ENCODE results near the gene CLPSL1. TPM values are rescaled to one million over a fixed set of nuclear protein-coding genes. Genes with fewer than 3 reads are reported as not detected.

CLPSL1 gene
- total and polyA plus RNA-seq, 2 donors (not counting 1 experiment from before 2014, with no cell fraction given), result not detected

- Histone ChIP-seq H3K27ac (ENCODE audit: insufficient read depth, low read length) (no peak overlapping the region), H4K20me1 (ENCODE audit: control insufficient read depth, extremely low read depth, insufficient read depth, low read length) (no peaks in the 10 kb centered on the region), H3K27me3 (ENCODE audit: control insufficient read depth, insufficient read depth, low read length) (no peaks in the 10 kb centered on the region), H3K9ac (ENCODE audit: insufficient read depth, low read length) (no peak overlapping the region), H3K36me3 (ENCODE audit: control insufficient read depth, insufficient read depth, low read length) (no peaks in the 10 kb centered on the region), H3K9me3 (ENCODE audit: control insufficient read depth, insufficient read depth, low read depth, low read length) (no peaks in the 10 kb centered on the region), H2AFZ (ENCODE audit: low read length) (no peak overlapping the region), H3K4me2 (ENCODE audit: extremely low read depth, insufficient read depth, low read length) (no peak overlapping the region), H3K4me3 (replicated peaks in 1 of 4; ENCODE audit: control extremely low read depth in 1 of 4, insufficient read depth in 1 of 4, low read depth in 3 of 4, low read length in 4 of 4) (no peak overlapping the region), H3K79me2 (ENCODE audit: control insufficient read depth, insufficient read depth, low read length) (no peaks in the 10 kb centered on the region), H3K4me1 (ENCODE audit: control insufficient read depth, extremely low read depth, insufficient read depth, low read length) (peaks cover 7% of the 10 kb centered on the region)
- peak; percentile 25 to 67 for DNase-seq (ENCODE audit: low read depth in 2 of 2)
- TF ChIP-seq EZH2 (IDR thresholded peaks at IDR 0.05; ENCODE audit: low read length, missing control alignments) (no peak), CTCF (conservative IDR thresholded peaks at IDR 0.05 in 1 of 2, IDR thresholded peaks at IDR 0.05 in 1 of 2; ENCODE audit: low read depth in 1 of 2, low read length in 2 of 2) (peak; percentile 92)
Measured at GRCh38 chr6:35736253-35736894, 44.4 kb upstream of the CLPSL1 start.

- no peaks in the 10 kb centered on the region for H4K20me1 ChIP-seq (ENCODE audit: control insufficient read depth, extremely low read depth, insufficient read depth, low read length)
- no peaks in the 10 kb centered on the region for H3K27me3 ChIP-seq (ENCODE audit: control insufficient read depth, insufficient read depth, low read length)
- no peak for DNase-seq (ENCODE audit: low read depth in 2 of 2)
- H3K4me3 ChIP-seq (replicated peaks in 1 of 4; ENCODE audit: control extremely low read depth in 1 of 4, insufficient read depth in 1 of 4, low read depth in 3 of 4, low read length in 4 of 4), result no peak within 1 kb of the TSS
- no peak within 1 kb of the TSS for H3K4me2 ChIP-seq (ENCODE audit: extremely low read depth, insufficient read depth, low read length)
- H3K9ac ChIP-seq (ENCODE audit: insufficient read depth, low read length), result no peak within 1 kb of the TSS
- H2AFZ ChIP-seq (ENCODE audit: low read length), result no peak within 1 kb of the TSS
- no peak within 1 kb of the TSS for H3K27ac ChIP-seq (ENCODE audit: insufficient read depth, low read length)
- H3K9me3 ChIP-seq (ENCODE audit: control insufficient read depth, insufficient read depth, low read depth, low read length), result no peaks in the 10 kb centered on the region
- no peaks in the 10 kb centered on the region for H3K79me2 ChIP-seq (ENCODE audit: control insufficient read depth, insufficient read depth, low read length)
- peaks cover 7% of the 10 kb centered on the region for H3K4me1 ChIP-seq (ENCODE audit: control insufficient read depth, extremely low read depth, insufficient read depth, low read length)
- TF ChIP-seq EZH2 (IDR thresholded peaks at IDR 0.05; ENCODE audit: low read length, missing control alignments) (no peak), CTCF (conservative IDR thresholded peaks at IDR 0.05 in 1 of 2, IDR thresholded peaks at IDR 0.05 in 1 of 2; ENCODE audit: low read depth in 1 of 2, low read length in 2 of 2) (no peak)
- H3K36me3 ChIP-seq (ENCODE audit: control insufficient read depth, insufficient read depth, low read length), result no peaks in the 10 kb centered on the region
Measured at GRCh38 chr6:35736982-35737412, 43.8 kb upstream of the CLPSL1 start, which contains the start of gene ARMC12. Gene ARMC12 (plus strand): TSS chr6:35737032. CDS start chr6:35737109, 77 bp downstream.

DNA sequence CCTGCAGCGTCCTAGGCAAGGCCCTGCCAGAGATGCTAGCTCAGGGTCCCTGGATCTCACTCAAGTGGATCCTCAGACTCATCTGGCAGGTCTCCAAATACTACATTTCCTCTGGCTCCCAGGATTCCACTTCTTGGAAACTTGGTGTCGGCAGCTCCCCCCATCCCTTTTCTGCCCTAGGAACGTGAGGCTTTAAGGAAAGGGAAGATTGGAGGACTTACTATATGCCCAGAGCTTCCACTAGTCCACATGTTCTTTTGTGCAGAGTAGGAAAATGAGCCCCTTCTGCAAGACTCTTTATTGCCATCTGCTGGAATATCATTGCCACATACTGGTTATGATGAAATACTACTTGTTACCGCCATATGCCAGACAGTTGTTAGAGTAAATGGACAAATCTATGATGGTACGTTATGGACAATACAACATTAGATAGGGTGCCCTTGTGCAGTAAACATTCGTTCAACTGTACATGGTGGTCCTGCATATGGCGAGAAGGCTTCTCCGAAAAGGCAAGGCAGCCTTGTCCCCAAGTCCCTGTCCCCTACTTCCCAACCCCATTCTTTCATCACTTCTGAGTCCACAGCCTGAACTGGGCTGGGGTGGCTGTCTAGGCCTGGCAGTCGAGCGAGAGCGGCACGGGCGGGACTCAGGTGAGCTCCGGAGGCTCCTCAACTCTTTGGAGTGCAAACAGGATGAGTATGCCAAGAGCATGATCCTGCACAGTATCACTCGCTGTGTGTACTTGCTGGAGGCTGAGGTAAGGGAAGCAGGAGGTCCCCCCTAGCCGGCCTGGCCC lies 43.2 kb upstream of the CLPSL1 start:
- Histone ChIP-seq H3K27me3 (ENCODE audit: control insufficient read depth, insufficient read depth, low read length) (no peaks in the 10 kb centered on the region), H3K4me3 (replicated peaks in 1 of 4; ENCODE audit: control extremely low read depth in 1 of 4, insufficient read depth in 1 of 4, low read depth in 3 of 4, low read length in 4 of 4) (no peak overlapping the region), H2AFZ (ENCODE audit: low read length) (no peak overlapping the region), H3K9me3 (ENCODE audit: control insufficient read depth, insufficient read depth, low read depth, low read length) (no peaks in the 10 kb centered on the region), H3K79me2 (ENCODE audit: control insufficient read depth, insufficient read depth, low read length) (no peaks in the 10 kb centered on the region), H3K4me1 (ENCODE audit: control insufficient read depth, extremely low read depth, insufficient read depth, low read length) (peaks cover 4% of the 10 kb centered on the region), H3K27ac (ENCODE audit: insufficient read depth, low read length) (no peak overlapping the region), H4K20me1 (ENCODE audit: control insufficient read depth, extremely low read depth, insufficient read depth, low read length) (no peaks in the 10 kb centered on the region), H3K4me2 (ENCODE audit: extremely low read depth, insufficient read depth, low read length) (no peak overlapping the region), H3K36me3 (ENCODE audit: control insufficient read depth, insufficient read depth, low read length) (no peaks in the 10 kb centered on the region), H3K9ac (ENCODE audit: insufficient read depth, low read length) (no peak overlapping the region)
- no peak for TF ChIP-seq EZH2 (IDR thresholded peaks at IDR 0.05; ENCODE audit: low read length, missing control alignments)
- TF ChIP-seq CTCF (conservative IDR thresholded peaks at IDR 0.05 in 1 of 2, IDR thresholded peaks at IDR 0.05 in 1 of 2; ENCODE audit: low read depth in 1 of 2, low read length in 2 of 2), result peak; percentile 73 to 80
- peak; percentile 71 to 94 for DNase-seq (ENCODE audit: low read depth in 2 of 2)

All from fibroblast of lung (primary cell).